DND-41 (cell line): ENCODE results near the gene GCDH.

ENCODE experiments used
- ATAC-seq: fragments of 200-7000 bp; cut with Tn5 transposase; 3 replicates; pipeline ENCODE4 v1.9.1; 2021; ENCODE audit warnings: low read depth; ENCODE audit not compliant: insufficient read depth
- DNase-seq: peaks from one replicate; pipeline ENCODE4 v3.0.0-alpha.2; 2020
- H2AFZ ChIP-seq: 2 replicates; pipeline ENCODE4 v1.6.0; 2012; ENCODE audit warnings: low read depth, low read length
- H3K27ac ChIP-seq: 2 replicates; pipeline ENCODE4 v1.5.1; 2012; ENCODE audit warnings: low read length, inconsistent platforms
- H3K27me3 ChIP-seq: fragments of 200-600 bp; sonication (generic); 2 replicates; pipeline ENCODE4 v1.6.0; 2012; ENCODE audit warnings: low read length, mild to moderate bottlenecking, inconsistent platforms; ENCODE audit not compliant: insufficient read depth, poor library complexity
- H3K36me3 ChIP-seq: 2 replicates; pipeline ENCODE4 v1.5.1; 2012; ENCODE audit warnings: low read length, inconsistent platforms; ENCODE audit not compliant: insufficient read depth
- H3K4me1 ChIP-seq: 2 replicates; pipeline ENCODE4 v1.5.1; 2012; ENCODE audit warnings: mild to moderate bottlenecking, low read length; ENCODE audit not compliant: insufficient read depth
- H3K4me2 ChIP-seq: 2 replicates; pipeline ENCODE4 v1.6.0; 2012; ENCODE audit warnings: mild to moderate bottlenecking, moderate library complexity, low read length, inconsistent platforms; ENCODE audit not compliant: insufficient read depth
- H3K4me3 ChIP-seq, 2 experiments: fragments of 200-600 bp in 1 of 2; shearing (Covaris generic) in 1 of 2; 2 replicates each; pipeline ENCODE4 v1.5.1; 2012 to 2016; ENCODE audit warnings: inconsistent platforms in 2 of 2, low read length in 2 of 2, mild to moderate bottlenecking in 2 of 2, low read depth in 1 of 2, moderate library complexity in 1 of 2
- H3K79me2 ChIP-seq: 2 replicates; pipeline ENCODE4 v1.6.0; 2012; ENCODE audit warnings: low read length, inconsistent platforms; ENCODE audit not compliant: insufficient read depth
- H3K9ac ChIP-seq: 2 replicates; pipeline ENCODE4 v1.6.0; 2012; ENCODE audit warnings: low read depth, mild to moderate bottlenecking, inconsistent platforms, low read length, moderate library complexity
- H3K9me3 ChIP-seq: 2 replicates; pipeline ENCODE4 v1.5.1; 2012; ENCODE audit warnings: low read length, moderate library complexity, mild to moderate bottlenecking, inconsistent platforms; ENCODE audit not compliant: insufficient read depth, severe bottlenecking
- H4K20me1 ChIP-seq: 2 replicates; pipeline ENCODE4 v1.6.0; 2012; ENCODE audit warnings: low read length; ENCODE audit not compliant: insufficient read depth
- CTCF ChIP-seq: IDR thresholded peaks from 2 replicates; pipeline ENCODE4 v1.5.1; 2012; ENCODE audit warnings: borderline replicate concordance, low read length, moderate library complexity, mild to moderate bottlenecking; ENCODE audit not compliant: poor library complexity, severe bottlenecking; ENCODE audit errors: extremely low read depth
- EZH2 ChIP-seq: IDR thresholded peaks from 3 replicates; pipeline ENCODE4 v1.6.1; 2012; ENCODE audit warnings: borderline replicate concordance, low read depth, mild to moderate bottlenecking, moderate library complexity, low read length, inconsistent platforms; ENCODE audit not compliant: severe bottlenecking

Gene GCDH

DNA sequence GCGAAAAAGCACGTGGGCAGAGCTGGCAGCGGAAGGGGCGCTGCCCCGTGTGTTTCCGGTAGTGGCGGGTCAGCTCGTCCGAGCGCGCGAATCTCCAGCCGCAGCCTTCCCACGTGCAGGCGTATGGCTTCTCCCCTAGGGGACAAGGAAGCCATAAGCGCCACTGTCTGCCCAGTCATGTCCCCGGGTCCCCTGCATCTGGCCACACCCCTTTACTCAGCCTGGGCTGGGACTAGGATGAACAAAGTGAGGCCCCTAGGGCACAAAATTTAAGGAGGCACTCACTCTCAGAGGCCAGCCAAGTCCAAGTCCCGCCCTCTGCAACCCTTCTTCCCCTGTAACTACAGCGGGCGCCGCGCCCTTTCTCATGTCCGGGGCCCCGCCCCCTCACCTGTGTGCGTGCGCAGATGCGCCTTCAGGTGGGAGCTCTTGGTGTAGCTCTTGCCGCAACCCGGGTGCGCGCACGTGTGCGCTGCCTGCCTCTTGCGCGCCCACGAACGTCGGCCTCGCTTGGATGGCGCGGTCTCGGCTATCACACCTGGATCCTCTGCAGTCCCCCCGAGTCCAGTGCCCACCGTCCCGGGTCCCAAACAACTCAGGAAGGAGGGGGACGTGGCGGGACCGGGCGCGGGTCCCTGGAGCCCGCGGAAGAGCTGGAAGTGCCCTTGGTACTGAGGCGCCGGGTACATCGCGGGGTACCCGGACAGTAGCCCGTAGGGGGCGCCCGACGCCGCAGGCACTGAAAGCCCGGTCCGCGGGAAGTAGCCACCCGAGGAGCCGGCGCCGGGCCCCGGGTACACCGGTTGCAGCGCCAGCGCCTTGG lies 5.8 kb upstream of the GCDH start:
- Histone ChIP-seq H3K9me3 (peaks cover 5% of the 10 kb centered on the region), H3K27me3 (no peaks in the 10 kb centered on the region), H3K27ac (no peak overlapping the region), H3K4me2 (no peak overlapping the region), H3K36me3 (no peaks in the 10 kb centered on the region), H3K4me1 (peaks cover 24% of the 10 kb centered on the region), H3K4me3 (no peak overlapping the region), H3K79me2 (peaks cover 15% of the 10 kb centered on the region), H3K9ac (no peak overlapping the region), H4K20me1 (no peaks in the 10 kb centered on the region), H2AFZ (no peak overlapping the region)
- TF ChIP-seq CTCF (no peak), EZH2 (no peak)
- ATAC-seq, result no peak
- DNase-seq, result no peak

- no peak overlapping the region for H3K27ac ChIP-seq
- no peaks in the 10 kb centered on the region for H3K36me3 ChIP-seq
- H3K4me3 ChIP-seq, result no peak overlapping the region
- ATAC-seq (no peak), DNase-seq (no peak)
- no peak overlapping the region for H3K9ac ChIP-seq
- peaks cover 20% of the 10 kb centered on the region for H3K4me1 ChIP-seq
- H3K9me3 ChIP-seq, result peaks cover 5% of the 10 kb centered on the region
- peaks cover 7% of the 10 kb centered on the region for H3K79me2 ChIP-seq
- no peak overlapping the region for H2AFZ ChIP-seq
- no peak for TF ChIP-seq CTCF
- TF ChIP-seq EZH2, result no peak
- no peak overlapping the region for H3K4me2 ChIP-seq
- H3K27me3 ChIP-seq, result no peaks in the 10 kb centered on the region
- H4K20me1 ChIP-seq, result 0 out of 2 replicates have a peak, but pooled peaks cover under 1% of the 10 kb centered on the region
Observed at GRCh38 chr19:12885749-12886650, 5.0 kb upstream of the GCDH start.

GRCh38 chr19:12886651-12886968 lies 4.3 kb upstream of the GCDH start:
- Histone ChIP-seq H3K4me1 (peaks cover 21% of the 10 kb centered on the region), H3K79me2 (peaks cover 10% of the 10 kb centered on the region), H3K9me3 (peaks cover 5% of the 10 kb centered on the region), H3K4me3 (no peak overlapping the region), H3K27ac (no peak overlapping the region), H4K20me1 (peaks cover 6% of the 10 kb centered on the region), H3K9ac (no peak overlapping the region), H3K36me3 (peaks cover 4% of the 10 kb centered on the region; the same call in 1 of the 2 replicates), H3K4me2 (no peak overlapping the region), H2AFZ (no peak overlapping the region), H3K27me3 (no peaks in the 10 kb centered on the region)
- DNase-seq (no peak), ATAC-seq (no peak)
- TF ChIP-seq EZH2 (no peak), CTCF (no peak)
